Activated T-cell treated with anti-CD3 and anti-CD28 coated beads, Interleukin-2, amount 50 U/mL, for 48 hours (primary cell): Measurements from ENCODE around the gene WDR73.
"Not testable (repeated sequence)": the region's sequence is repeated elsewhere in the genome, so short reads cannot be mapped to it uniquely, and the experiment has no call there.

Source experiments
- DNase-seq, 2 experiments: peaks; one replicate each; pipeline ENCODE4 v3.0.0-alpha.2; 2020

The WDR73 gene

DNA sequence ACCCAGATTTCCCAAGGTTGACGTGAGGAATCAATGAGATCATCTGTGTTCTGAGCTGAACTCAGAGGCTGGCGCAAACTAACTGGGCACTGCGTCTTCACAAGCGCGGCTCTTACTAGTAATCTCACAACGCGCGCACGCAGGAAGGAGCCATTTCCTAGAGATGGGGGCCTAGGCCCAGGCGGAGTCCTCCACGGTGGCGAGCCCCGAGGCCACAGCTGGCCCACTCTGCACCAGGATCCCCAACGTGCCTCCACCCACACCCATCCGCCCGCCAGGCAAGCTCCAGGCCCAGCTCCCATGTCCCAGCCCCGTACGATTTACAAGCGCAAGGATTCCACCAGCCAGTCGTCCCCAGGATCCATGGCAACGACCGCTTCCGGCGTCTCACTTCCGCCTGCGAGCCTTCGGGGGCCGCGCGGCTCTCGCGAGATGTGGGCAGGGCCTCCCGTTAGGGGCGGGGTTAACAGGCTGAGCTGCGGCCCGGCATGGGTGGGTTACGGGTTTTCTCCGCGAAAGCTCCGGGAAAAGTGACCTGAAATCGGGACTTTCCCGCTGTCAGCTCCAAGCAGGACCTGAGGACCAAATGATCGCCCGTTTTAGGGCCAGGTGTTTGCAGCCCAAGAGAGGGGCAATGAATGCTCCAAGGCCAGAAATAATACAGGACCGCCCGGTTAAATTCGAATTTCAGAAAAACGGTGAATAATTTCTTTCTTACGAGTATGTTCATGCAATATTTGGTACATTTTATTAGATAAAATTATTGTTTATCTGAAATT lies at the start of gene WDR73:
WDR73 (minus strand) TSS at position 374 of the 779 bp plus-strand sequence; CDS start at position 365, 9 bp downstream.
- DNase-seq = peak; percentile 98 to 99

DNA sequence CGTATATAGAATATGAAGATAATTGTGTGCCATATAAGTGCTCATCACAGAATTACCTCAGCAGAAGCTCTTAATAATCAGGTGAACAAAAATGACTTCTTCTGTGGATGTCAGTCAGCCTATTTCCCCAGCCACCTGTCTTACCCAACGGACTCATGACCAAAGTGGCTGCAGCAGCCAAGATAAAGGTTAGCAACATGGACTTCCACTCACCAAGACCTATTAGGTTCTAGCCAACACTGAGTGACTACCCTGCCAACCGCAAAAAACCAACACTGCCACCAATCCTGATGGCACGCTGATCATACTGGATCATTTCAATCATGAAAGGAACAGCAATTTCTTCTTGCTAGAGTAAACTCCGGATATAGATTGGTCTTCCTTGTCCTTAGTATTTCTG lies 49.7 kb upstream of the WDR73 start:
- DNase-seq = no peak

DNA sequence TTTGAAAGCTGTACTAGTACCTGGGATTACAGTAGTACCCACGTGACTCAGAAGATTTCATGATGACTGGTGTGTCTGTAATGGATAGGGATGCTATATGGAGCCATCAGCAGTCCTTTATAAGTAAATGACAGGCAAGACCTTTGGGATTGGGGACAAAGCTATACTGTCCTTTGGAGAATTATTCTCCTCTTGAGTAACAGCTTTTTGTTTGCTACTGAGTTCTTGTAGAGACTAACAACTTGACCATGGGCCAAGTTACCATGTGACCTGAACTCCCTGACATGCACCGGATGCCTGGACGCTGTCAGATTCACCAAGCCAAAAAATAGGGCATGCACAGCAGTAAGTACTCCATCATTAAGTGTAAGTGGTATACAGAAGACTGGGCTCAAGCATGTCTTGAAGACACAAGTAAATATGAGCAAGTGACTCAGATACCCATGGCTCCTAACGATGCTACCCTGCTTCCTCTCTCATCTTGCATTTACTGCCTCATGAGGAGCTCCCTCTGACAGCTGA lies 48.9 kb upstream of the WDR73 start:
- DNase-seq = no peak

DNA sequence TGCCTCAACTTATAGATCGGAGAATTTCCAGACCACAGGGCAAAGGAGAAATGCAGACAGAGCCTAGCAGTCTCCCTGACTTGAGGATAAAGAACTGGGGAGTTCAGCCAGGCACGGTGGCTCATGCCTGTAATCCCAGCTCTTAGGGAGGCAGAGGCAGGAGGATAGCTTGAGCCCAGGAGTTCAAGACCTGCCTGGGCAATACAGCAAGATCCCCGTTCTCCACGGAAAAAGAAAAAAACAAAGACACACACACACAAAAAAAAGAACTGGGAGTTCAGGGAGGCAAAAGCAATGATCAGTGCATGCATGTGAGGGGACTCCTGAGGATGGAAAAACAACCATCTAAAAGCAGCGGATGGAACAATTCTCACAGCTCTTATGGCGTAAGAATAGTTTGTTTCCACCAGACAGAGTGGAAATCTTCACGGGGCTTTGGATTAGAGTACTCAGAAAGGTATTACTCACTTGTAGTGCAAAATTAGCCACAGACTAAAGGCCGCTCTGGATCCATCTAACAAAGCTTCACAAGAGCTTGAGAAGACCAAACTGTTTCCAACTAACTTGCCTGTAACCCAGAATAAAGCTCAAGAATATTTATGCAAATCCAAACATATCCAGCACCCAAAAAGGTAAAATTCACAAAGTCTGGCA lies 45.6 kb upstream of the WDR73 start:
- DNase-seq = no peak

DNA sequence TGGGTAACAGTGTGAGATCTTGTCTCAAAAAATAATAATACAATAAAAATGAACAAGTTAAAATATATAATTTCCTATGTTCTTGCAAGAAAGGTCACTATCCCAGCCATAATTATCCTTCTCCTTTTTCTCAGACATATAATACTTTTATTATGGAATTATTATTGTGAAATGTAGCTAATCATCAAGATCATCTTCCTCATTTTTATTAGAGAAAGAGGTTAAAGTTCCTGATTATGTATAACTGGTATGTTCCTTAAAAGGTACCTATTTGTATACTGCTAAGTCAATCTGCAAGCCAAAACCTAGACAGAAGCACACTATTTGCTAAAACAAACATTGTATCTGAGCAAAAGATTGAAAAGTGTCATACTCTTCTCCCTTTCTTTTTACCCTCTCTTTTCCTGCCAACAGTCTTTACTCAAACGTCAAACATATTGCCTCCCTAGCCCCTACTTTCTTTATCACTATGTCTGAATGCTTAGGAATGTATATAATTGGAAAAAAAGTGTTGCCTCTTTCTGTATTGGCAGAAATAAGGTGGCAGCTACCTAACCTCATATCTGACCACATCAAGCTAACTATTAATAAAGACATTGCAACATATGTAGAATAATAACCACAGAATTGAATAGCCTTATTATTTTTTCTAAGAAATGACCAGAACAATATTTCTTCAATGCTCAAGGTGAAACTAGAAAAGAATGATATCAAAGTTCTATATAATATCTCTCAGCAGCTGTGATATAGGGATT lies 43.3 kb upstream of the WDR73 start:
- DNase-seq = no peak

DNA sequence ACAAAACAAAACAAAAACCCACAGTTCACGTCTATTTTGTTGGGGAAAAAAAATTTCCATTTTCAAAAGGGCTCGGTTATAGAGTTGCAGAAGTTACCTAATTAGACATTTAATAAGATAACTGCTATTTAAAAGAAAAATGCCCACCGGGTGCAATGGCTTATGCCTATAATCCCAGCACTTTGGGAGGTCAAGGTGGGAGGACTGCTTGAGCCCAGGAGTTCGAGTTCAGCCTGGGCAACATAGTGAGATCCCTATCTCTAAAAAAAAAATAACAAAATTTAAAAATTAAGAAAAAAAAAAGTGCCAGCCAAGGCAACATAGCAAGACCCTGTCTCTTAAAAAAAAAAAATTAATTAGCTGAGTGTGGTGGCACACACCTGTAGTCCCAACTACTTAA lies 42.7 kb upstream of the WDR73 start:
- DNase-seq = no peak

DNA sequence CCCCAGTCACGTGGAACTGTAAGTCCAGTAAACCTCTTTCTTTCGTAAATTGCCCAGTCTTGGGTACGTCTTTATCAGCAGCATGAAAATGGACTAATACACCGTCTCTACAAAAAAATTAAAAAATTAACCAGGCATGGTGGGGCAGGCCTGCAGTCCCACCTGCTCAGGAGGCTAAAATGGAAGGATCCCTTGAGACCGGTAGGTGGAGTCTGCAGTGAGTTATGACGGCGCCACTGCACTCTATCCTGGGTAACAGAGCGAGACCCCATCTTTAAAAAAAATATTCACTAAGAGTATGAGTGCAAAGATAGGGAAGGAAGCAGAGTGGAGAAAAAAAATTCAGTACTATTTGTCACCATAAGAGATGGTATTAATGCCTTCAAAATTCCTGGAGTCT lies 36.3 kb upstream of the WDR73 start:
- DNase-seq = no peak

DNA sequence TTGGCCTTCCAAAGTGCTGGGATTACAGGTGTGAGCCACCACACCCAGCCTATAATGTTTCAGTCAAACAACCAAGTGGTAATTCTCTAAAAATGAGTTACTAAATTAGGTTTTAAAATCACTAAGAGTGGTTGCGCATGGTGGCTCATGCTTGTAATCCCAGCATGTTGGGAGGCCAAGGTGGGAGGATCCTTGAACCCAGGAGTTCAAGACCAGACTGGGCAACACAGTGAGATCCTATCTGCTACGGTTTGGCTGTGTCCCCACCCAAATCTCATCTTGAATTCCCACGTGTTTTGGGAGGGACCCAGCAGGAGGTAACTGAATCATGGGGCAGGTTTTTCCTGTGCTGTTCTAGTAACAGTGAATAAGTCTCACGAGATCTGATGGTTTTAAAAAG lies 35.8 kb upstream of the WDR73 start:
- no peak for DNase-seq

DNA sequence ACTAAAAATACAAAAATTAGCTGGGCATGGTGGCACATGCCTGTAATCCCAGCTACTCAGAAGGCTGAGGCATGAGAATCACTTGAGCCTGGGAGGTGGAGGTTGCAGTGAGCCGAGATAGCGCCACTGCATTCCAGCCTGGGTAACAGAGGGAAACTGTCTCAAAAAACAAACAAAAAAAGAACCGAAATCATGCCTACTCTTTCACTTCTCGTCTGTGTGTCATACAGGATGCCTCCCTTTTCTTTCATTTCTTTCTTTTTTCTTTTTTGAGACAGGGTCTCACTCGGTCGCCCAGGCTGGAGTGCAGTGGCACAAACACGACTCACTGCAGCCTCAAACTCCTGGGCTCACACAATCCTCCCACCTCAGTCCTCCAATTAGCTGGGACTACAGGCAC lies 32.4 kb upstream of the WDR73 start:
- not testable (repeated sequence) for DNase-seq

DNA sequence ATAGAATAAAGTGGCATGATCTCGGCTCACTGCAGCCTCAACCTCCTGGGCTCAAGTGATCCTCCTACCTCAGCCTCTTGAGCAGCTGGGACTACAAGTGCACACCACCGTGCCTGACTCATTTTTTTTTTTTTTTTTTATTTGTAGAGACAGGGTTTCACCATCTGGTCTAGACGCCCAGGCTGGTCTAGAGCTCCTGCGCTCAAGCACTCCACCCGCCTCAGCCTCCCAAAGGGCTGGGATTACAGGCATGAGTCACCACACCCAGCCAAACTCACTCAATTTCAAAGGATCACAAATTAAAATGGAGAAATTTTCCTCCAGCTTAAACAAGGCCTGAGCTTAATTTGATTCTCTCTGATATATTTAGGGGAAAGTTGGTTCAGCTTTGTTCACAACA lies 31.2 kb upstream of the WDR73 start:
- no peak for DNase-seq

DNA sequence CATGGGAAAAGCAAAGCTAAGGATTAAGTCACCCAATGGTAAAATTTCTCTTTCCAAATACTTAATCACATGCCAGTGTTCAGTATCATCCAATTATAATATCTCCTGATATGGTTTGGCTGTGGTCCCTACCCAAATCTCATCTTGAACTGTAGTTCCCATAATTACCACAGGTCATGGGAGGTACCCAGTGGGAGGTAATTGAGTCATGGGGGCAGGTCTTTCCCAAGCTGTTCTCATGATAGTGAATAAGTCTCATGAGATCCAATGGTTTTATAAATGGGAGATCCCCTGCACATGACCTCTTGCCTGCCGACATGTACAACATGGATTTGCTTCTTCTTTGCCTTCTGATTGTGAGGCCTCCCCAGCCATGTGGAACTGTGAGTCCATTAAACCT lies 30.0 kb upstream of the WDR73 start:
- no peak for DNase-seq

DNA sequence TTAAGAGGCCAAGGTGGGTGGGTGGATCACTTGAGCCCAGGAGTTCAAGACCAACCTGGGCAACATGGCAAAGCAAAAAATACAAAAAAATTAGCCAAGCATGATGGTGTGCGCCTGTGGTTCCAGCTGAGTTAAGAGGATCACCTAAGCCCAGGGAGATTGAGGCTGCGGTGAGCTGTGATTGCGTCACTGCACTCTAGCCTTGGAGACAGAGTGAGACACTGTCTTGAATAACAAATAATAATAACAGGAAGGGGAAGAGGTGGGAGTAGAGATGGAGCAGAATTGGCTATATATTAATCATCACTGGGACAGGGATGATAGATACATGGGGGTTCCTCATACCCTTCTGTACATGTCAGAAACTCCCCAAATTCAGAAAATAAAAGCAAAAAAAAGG lies 27.7 kb upstream of the WDR73 start:
- DNase-seq = peak; percentile 39 to 53

DNA sequence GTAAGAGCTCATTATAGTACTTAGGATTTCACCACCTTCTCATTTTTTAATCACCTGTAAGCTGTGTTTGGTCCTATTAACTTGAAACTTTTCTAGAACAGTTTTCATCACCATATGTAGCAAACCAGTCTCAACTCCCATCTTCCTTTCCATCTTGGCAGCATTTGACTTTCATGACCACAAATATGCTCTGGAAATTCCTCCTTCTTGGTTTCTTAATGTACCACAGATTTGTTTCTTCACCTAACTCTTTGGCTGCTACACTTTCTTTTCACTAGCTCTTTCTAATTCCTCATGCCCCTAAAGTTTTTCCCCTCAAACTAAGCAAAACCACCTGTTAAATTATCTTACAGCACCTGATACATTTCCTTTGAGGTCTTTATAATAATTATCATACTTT lies 17.1 kb upstream of the WDR73 start:
- DNase-seq = no peak

DNA sequence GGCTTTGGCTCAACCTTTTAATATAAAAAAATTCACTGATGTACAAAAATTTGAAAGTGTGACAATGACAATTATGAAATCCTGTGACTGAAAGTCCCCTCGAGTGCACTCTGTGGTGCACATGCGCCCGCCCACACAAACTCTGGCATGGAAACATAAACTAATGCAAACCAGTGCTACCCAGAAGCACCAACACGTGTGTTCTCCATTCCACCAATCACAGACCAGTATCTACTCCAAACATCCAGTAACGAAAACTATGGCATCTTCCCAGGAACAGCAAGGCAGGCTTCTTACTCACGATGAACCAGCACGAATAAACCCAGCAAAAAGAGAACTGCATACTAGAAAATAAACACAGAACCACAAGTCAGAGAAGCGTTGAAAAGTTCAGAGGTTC lies 15.6 kb upstream of the WDR73 start:
- peak; percentile 72 to 74 for DNase-seq

DNA sequence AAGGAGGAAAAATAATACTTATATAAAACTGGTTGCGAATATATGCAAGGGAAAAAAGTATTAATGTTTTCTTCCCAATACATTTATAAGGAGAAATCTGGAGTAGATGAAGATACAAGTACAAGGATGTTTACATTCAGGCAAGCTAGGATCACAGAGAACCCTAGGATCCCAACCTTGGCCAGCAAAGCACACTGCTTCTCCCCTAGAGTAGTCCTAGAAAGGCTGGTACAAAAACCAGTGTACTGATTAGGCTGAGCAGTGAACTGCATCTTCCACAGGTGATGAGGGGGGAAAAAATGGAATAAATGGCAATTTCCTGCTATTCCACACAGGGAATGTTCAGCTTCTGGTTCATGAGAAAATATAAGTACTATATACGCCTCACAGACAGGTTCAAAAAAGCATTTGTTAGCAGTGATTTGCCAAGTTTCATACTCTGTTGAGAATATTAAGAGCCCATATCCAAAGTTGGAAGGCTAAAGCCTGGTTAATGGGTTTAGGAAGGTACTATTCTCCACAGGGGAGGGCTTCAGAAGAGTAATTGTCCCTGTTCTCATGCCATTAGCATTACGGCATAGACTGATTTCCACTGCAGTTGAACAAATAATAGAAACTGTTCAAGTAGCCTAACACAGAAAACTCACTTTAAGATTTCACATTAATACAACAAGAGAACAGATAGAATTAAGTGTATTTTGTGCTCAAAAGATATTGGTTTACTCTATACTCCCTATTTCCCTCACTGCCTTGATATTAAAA lies 14.3 kb upstream of the WDR73 start:
- no peak for DNase-seq

DNA sequence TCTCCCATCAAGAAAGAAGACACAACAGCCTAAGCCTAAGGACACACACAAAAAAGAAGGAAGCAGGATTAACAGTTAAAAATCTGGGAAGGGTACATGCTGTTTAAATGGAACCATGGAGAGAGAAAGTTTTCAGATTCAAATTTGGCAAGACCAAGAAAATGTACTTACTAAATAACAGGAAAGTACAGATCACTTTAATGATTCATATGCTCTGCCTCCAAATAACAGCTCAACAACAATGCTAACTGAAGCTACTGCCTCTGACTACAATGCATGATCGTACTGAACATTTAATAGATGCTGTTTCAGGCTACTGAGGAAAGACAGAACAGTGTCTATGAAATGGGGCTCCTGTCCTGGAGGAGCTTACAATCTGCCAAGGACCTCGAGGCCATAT lies 12.3 kb upstream of the WDR73 start:
- no peak for DNase-seq

DNA sequence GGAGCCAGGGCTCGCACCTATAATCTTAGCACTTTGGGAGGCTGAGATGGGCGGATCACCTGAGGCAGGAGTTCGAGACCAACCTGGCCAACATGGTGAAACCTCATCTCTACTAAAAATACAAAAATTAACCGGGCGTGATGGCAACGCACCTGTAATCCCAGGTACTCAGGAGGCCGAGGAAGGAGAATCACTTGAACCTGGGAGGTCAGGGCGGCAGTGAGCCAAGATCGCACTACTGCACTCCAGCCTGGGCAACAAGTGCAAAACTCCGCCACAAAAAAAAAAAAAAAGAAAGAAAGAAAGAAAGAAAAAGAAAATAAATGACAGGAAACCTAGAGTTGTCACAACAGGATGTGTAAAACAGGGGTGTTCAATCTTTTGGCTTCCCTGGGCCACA lies 6.9 kb upstream of the WDR73 start:
- DNase-seq = no peak

DNA sequence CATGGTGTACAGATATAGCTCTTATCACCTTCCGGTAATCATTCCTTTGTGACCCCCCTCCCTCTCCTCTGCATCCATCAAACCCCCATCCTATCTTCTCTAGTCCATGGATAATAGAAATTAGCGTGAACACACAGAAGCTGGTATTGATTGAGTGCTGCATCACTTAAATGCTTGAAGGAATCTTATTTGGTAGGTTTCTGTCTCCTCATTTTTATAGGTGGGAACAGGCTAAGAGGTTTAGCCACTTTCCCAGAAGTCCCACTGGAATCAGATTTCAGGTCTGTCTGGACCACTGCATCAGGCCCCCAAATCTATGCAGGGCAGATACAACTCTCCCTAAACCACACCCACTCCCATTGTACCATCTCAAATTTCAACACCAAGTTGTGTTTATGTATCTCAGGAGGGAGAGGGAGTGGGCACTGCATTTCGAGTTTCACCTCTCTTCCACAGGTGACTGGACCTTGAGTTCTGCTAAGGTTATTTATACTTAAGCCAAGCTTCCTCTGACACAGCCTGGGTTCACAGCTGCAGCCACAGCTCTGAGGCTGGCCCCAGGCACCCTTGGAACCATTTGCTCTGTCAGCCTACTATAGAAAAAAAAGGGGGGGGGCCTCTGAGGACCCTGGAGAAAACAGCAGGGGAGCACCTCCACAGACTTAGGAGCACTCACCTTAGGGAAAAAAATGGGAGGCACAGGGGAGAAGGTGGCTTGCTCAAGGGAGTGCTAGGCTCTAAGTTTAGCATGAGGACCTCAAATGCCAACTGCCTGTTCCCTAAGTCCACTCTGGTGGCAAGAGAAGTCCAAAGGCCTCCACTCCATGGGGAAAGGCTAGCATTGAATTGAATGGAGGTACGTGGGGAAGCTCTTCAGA lies 6.1 kb upstream of the WDR73 start:
- DNase-seq = no peak

DNA sequence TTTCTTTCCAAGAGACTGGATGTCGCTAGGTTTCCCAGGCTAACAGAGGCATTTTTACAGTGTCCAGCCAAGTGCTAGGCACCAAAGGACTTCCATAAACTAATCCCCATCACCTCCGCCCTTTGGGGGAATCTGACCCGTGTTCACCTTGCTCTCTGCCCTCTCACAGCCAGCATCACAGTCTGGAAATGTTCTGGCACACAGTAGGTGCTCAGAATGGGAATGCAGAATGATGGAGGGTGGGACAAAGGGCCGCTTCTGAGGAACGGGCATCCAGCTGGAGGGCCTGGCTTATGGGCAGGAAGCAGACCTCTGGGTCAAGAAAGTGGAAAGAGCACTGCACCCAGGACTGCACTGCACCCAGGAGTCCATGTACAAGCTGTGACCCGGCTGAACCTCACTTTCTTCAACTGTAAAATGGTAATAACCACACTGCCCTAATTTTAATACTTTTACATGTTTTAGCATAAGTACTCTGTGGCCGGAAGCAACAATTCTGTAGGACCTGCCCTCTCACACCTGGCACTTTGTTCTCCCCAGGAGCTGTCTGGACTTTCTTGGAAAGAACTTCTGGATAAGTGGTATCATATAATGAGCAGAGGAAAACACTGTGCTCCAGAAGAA lies 4.8 kb upstream of the WDR73 start:
- no peak for DNase-seq

DNA sequence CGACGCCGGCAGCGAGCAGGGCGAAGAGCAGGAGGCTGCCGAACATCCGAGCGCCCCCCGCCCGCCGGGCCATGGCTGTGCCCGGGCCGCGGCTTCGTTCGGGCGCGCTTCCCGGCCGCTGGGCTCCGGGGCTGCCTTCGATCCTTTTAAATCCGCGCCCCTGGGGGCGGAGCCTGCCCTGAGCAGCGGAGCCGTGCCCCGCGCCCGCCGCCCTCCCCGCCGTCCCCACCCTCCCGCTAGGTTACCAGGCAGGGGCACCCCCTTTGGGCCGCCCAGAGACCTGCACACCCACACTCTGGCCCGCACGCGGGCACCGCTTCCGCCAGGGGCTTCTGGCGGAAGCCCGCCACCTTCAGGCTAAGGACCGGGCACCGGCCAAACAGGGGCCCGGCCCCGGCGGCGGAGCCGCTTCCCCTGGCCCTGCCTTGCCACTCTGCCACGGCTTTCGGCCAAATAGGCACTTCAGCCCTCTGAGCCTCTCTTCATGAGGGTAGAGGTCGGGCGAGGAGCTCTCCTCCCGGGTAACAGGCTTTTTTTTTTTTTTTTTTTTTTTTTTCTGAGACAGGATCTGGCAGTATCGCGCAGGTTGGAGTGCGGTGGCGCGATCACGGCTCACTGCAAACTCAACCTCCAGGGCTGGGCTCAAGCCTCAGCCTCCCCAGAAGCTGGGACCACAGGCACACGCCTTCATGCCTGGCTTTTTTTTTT lies 4.2 kb upstream of the WDR73 start, which contains the start of gene NMB:
NMB (minus strand) TSS at position 120 of the 708 bp plus-strand sequence; CDS start at position 73, 47 bp downstream.
- DNase-seq = peak; percentile 86 to 89

DNA sequence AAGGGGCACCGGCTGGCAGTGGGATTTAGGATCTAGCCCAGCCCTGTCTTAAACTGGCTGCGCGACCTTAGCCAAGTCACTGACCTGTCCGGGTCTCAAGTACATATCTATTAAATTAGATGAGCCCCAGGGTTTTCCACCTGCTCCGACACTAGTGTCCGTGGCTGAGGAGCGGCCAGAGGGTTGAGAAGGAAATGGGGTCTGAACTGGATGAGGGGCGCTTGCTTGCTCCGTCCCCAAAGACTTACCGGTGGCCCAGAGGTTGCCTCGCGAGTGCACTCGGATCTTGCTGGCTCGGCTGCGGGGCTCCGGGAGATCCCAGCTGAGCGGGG lies 3.6 kb upstream of the WDR73 start:
- no peak for DNase-seq
